Lung (tissue), 12 donors: ENCODE data around the gene CACNA1E. TPM values are rescaled to one million over a fixed set of nuclear protein-coding genes. Genes with fewer than 3 reads are reported as not detected.

ENCODE experiments used
- ATAC-seq: fragments of 200-7000 bp; cut with Tn5 transposase; one replicate; pipeline ENCODE4 v1.9.1; 2020; ENCODE audit warnings: moderate number of reproducible peaks; ENCODE audit not compliant: insufficient read depth, low FRiP score
- DNase-seq, 3 donors: peaks; one replicate each; pipeline ENCODE4 v3.0.0-alpha.2; 2013 to 2017
- H3K27ac ChIP-seq, 2 donors: one replicate each; pipeline ENCODE4 v1.5.1; 2013; ENCODE audit warnings: mild to moderate bottlenecking in 2 of 2, moderate library complexity in 2 of 2, control low read depth in 1 of 2, inconsistent platforms in 1 of 2, low read depth in 1 of 2, low read length in 1 of 2
- H3K27me3 ChIP-seq, 3 donors: one replicate each; pipeline ENCODE4 v1.5.1; 2013; ENCODE audit warnings: low read length in 2 of 3; ENCODE audit not compliant: control insufficient read depth in 3 of 3, insufficient read depth in 3 of 3
- H3K36me3 ChIP-seq, 4 donors: one replicate each; pipeline ENCODE4 v1.5.1; 2013; ENCODE audit warnings: low read length in 4 of 4, mild to moderate bottlenecking in 1 of 4, moderate library complexity in 1 of 4; ENCODE audit not compliant: control insufficient read depth in 4 of 4, insufficient read depth in 4 of 4
- H3K4me1 ChIP-seq, 5 donors: one replicate each; pipeline ENCODE4 v1.5.1; 2013; ENCODE audit warnings: low read length in 5 of 5, mild to moderate bottlenecking in 2 of 5, moderate library complexity in 1 of 5; ENCODE audit not compliant: control insufficient read depth in 5 of 5, insufficient read depth in 5 of 5
- H3K4me3 ChIP-seq: one replicate; pipeline ENCODE4 v1.5.1; 2013; ENCODE audit warnings: mild to moderate bottlenecking, control low read depth, moderate library complexity
- H3K9ac ChIP-seq, 2 donors: one replicate each; pipeline ENCODE4 v1.5.1; 2013; ENCODE audit warnings: low read length in 2 of 2, control low read depth in 1 of 2; ENCODE audit not compliant: insufficient read depth in 1 of 2
- H3K9me3 ChIP-seq, 4 donors: one replicate each; pipeline ENCODE4 v1.5.1; 2013; ENCODE audit warnings: low read length in 3 of 4, mild to moderate bottlenecking in 1 of 4, moderate library complexity in 1 of 4; ENCODE audit not compliant: control insufficient read depth in 4 of 4, insufficient read depth in 3 of 4
- CTCF ChIP-seq: IDR thresholded peaks from 2 replicates; pipeline ENCODE4 v1.5.1; 2012; ENCODE audit warnings: mild to moderate bottlenecking; ENCODE audit errors: control extremely low read depth, extremely low read depth
- WGBS, 2 donors: extraction: QIAGEN DNeasy Blood & Tissue Kit; methylation state at CpG; one replicate each; pipeline ENCODE4 v1.1.7; 2013; 5-methylcytosine and 5-hydroxymethylcytosine counted together
- polyA plus RNA-seq, 2 donors: library from polyadenylated mRNA; stranded (reverse); fragments of 200-250 nt; gene quantifications; one replicate each; pipeline ENCODE4 v1.2.1, GENCODE V29; 2013
- total RNA-seq, 2 donors: library from RNA; depleted of rRNA in 1 of 2; stranded (reverse); fragments of >200 nt in 1 of 2; gene quantifications; one replicate each; pipeline ENCODE4 v1.2.1, GENCODE V29; 2014 to 2021
- donor health status: control.
- donor health status: control.
- donor health status: Bipolar disorder and iron deficiency.
- donor health status: healthy.
- donor health status: DM: yes; HTN: yes; CAD: no.

Gene CACNA1E
- total and polyA plus RNA-seq, 4 donors: 0.02 to 1.4 (median 0.80) TPM

GRCh38 chr1:181506563-181507353 is 23.4 kb downstream of the CACNA1E start:
- no peak overlapping the region for H3K4me3 ChIP-seq
- no peaks in the 10 kb centered on the region for H3K27me3 ChIP-seq
- TF ChIP-seq CTCF: no peak
- no peaks in the 10 kb centered on the region for H3K9me3 ChIP-seq
- H3K9ac ChIP-seq: no peak overlapping the region
- H3K36me3 ChIP-seq: no peaks in the 10 kb centered on the region
- H3K4me1 ChIP-seq: peaks cover 0 to 20% (median 3%) of the 10 kb centered on the region in 5 donors
- WGBS, 2 donors: 74 to 82% methylated on average over 5 of the region's 5 CpGs
- DNase-seq (no peak), ATAC-seq (no peak)
- no peak overlapping the region for H3K27ac ChIP-seq

- 72 to 86% methylated on average over 9 of the region's 9 CpGs for WGBS, 2 donors
- no peak for TF ChIP-seq CTCF
- DNase-seq (no peak), ATAC-seq (no peak)
- Histone ChIP-seq H3K36me3 (no peaks in the 10 kb centered on the region), H3K27ac (no peak overlapping the region), H3K27me3 (no peaks in the 10 kb centered on the region), H3K9me3 (no peaks in the 10 kb centered on the region), H3K4me3 (no peak overlapping the region), H3K4me1 (peaks cover 0 to 10% (median 0%) of the 10 kb centered on the region in 5 donors), H3K9ac (no peak overlapping the region)
These were observed 25.3 kb downstream of the CACNA1E start for GRCh38 chr1:181508486-181509165.

GRCh38 chr1:181513786-181514297 is 30.5 kb downstream of the CACNA1E start:
- ATAC-seq: no peak
- no peaks in the 10 kb centered on the region for H3K4me1 ChIP-seq
- no peak overlapping the region for H3K27ac ChIP-seq
- H3K9ac ChIP-seq: no peak overlapping the region
- no peak for TF ChIP-seq CTCF
- no peaks in the 10 kb centered on the region for H3K36me3 ChIP-seq
- H3K4me3 ChIP-seq: no peak overlapping the region
- H3K9me3 ChIP-seq: no peaks in the 10 kb centered on the region
- H3K27me3 ChIP-seq: no peaks in the 10 kb centered on the region
- 56 to 79% methylated on average over 4 of the region's 4 CpGs for WGBS, 2 donors
- no peak for DNase-seq
